GM12891 (cell line): Measurements from ENCODE around the gene BCAN.

ENCODE experiments used
- DNase-seq: peaks from one replicate; pipeline ENCODE4 v3.0.0; 2011; ENCODE audit warnings: low spot score; ENCODE audit not compliant: insufficient read length
- FAIRE-seq: peaks from 2 replicates; lab custom pipeline; 2011; peaks lifted over from hg19 to GRCh38; lab: Jason Lieb, UNC
- PAX5 ChIP-seq: IDR thresholded peaks from 2 replicates; pipeline ENCODE4 v1.6.1; 2011; ENCODE audit warnings: low read length, moderate library complexity, mild to moderate bottlenecking; ENCODE audit not compliant: insufficient read depth, severe bottlenecking
- POLR2A ChIP-seq: IDR thresholded peaks from 2 replicates; pipeline ENCODE4 v1.6.1; 2011; ENCODE audit warnings: low read depth, low read length, control low read depth
- POLR2AphosphoS5 ChIP-seq: IDR thresholded peaks from 2 replicates; pipeline ENCODE4 v1.6.1; 2011; ENCODE audit warnings: low read depth, low read length, control low read depth
- POU2F2 ChIP-seq: IDR thresholded peaks from 2 replicates; pipeline ENCODE4 v1.6.1; 2011; ENCODE audit warnings: low read depth, mild to moderate bottlenecking, control low read depth, low read length, moderate library complexity
- SPI1 ChIP-seq: IDR thresholded peaks from 2 replicates; pipeline ENCODE4 v1.6.1; 2011; ENCODE audit warnings: low read depth, low read length, control low read depth
- TAF1 ChIP-seq: IDR thresholded peaks from 2 replicates; pipeline ENCODE4 v1.6.1; 2011; ENCODE audit warnings: low read depth, low read length, control low read depth

Gene BCAN

DNA sequence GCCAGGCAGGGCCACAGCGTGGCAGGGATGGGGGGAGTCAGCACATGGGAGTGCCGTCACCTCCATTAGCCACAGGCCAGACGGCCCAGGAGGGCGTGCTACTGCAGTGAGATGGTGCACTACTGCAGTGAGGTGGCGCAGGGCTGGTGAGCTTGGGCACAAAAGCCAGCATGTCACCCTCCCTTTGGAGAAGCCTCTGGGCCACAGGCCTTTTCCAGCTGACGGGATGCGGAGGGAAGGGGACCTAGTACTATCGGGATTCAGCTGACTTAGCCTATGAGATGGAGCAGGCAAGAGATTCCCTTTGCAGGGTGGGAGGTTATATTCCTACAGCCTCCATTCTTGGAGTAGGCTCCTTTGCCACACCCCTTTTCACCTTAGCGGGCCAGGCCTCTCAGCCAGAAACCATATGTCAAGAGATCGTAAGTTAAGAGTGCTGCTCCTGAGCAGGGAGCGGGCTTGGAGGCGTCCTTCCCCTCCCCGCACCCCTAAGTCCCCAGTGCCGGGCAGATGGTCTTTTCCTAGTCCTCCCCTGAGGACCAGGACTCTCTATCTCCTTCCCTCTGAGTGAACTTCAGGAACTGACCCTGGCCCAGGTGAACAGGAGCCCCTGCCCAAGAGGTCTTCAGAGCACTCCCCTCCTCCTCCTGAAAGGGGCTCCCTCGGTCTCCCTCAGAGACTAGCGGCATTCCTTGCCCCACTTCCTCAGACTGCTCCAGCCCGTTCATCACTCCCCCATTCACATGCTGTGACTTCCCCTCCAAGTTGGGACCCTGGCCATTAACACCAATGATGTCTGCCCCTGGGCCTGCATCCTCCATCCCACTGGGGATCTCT lies 27.1 kb downstream of the BCAN start:
- no peak for FAIRE-seq
- no peak for DNase-seq
- no peak for TF ChIP-seq POU2F2
- TF ChIP-seq PAX5, result no peak
- no peak for TF ChIP-seq TAF1
- TF ChIP-seq SPI1, result no peak
- TF ChIP-seq POLR2A, result no peak
- TF ChIP-seq POLR2AphosphoS5, result no peak

DNA sequence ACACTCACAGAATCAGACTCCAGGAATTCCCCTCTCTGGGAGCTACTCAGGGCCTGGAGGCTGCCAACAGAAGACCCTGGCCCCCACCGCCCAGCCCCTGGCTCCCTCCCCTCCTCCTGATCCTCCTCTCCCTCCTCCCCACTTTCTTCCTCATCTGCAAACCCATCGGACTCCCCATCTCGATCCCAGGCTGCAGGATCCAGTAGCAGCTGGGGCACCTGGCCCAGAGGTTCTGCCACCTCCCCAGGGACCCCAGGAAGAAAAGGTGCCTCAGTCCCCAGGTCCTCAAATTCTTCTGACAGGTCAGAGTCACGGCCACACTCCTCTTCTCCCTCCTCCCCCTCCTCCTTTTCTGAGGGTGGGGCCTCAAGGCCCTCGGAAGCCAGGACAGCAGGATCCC lies 27.9 kb downstream of the BCAN start:
- FAIRE-seq (no peak), DNase-seq (no peak)
- TF ChIP-seq POU2F2, result no peak
- no peak for TF ChIP-seq POLR2A
- TF ChIP-seq SPI1, result no peak
- TF ChIP-seq PAX5, result no peak
- TF ChIP-seq POLR2AphosphoS5, result no peak
- TF ChIP-seq TAF1, result no peak

DNA sequence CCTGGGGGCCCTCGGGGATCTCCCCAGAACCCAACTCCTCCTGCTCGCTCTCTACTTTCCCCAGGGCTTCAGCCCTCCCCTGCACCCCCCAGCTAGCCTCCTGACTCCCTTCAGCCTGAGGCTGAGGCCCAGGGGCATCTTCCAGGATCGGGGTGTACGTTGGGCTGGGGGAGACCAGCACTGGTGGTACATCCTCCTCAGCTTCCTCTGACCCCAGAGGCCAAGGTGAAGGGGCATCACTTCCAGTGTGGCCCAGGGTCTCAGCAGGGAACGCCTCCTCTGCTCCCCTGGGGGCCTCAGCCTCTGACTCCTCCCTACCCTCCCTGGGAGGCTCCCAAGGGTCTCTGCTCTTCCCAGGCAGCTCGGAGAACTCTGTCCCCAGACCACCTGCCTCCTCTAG lies 28.4 kb downstream of the BCAN start:
- no peak for DNase-seq
- no peak for FAIRE-seq
- no peak for TF ChIP-seq POLR2A
- no peak for TF ChIP-seq TAF1
- TF ChIP-seq PAX5, result no peak
- TF ChIP-seq POLR2AphosphoS5, result no peak
- no peak for TF ChIP-seq SPI1
- no peak for TF ChIP-seq POU2F2

DNA sequence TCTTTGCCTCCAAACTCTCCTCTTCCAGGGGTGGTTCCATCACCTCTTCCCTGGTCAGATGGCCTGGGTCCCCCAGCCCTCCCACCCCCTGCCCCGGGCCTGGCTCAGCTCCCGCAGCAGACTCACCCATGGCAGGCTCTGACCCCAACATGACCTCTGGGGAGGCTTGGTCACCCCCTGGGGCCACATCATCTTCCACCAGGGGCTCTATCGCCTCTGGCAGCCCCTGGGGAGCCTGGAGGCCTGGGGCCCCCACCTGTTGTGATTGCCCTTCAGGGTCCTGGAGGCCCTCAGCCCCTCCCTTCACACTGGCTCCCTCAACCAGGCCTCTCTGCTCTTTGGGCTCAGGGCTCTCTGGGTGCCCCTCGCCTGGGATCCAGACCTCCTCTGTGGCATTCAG lies 28.9 kb downstream of the BCAN start:
- DNase-seq (no peak), FAIRE-seq (no peak)
- TF ChIP-seq PAX5 (no peak), POLR2A (no peak), POU2F2 (no peak), POLR2AphosphoS5 (no peak), TAF1 (no peak), SPI1 (no peak)

GRCh38 chr1:156671804-156672203 lies 29.9 kb downstream of the BCAN start:
- no peak for FAIRE-seq
- TF ChIP-seq SPI1, result no peak
- DNase-seq, result no peak

GRCh38 chr1:156673387-156674121 lies 31.6 kb downstream of the BCAN start:
- FAIRE-seq (no peak), DNase-seq (no peak)
- TF ChIP-seq POLR2AphosphoS5 (no peak), POU2F2 (no peak), POLR2A (no peak)

- DNase-seq (no peak), FAIRE-seq (no peak)
- TF ChIP-seq POU2F2 (no peak), PAX5 (no peak), POLR2AphosphoS5 (no peak), SPI1 (no peak), TAF1 (no peak), POLR2A (no peak)
Measured at GRCh38 chr1:156675210-156676113, 33.5 kb downstream of the BCAN start.

- FAIRE-seq (no peak), DNase-seq (no peak)
- TF ChIP-seq TAF1 (no peak), POLR2AphosphoS5 (no peak), PAX5 (no peak), POU2F2 (no peak), SPI1 (no peak), POLR2A (no peak)
Measured at GRCh38 chr1:156676114-156676819, 34.4 kb downstream of the BCAN start.

DNA sequence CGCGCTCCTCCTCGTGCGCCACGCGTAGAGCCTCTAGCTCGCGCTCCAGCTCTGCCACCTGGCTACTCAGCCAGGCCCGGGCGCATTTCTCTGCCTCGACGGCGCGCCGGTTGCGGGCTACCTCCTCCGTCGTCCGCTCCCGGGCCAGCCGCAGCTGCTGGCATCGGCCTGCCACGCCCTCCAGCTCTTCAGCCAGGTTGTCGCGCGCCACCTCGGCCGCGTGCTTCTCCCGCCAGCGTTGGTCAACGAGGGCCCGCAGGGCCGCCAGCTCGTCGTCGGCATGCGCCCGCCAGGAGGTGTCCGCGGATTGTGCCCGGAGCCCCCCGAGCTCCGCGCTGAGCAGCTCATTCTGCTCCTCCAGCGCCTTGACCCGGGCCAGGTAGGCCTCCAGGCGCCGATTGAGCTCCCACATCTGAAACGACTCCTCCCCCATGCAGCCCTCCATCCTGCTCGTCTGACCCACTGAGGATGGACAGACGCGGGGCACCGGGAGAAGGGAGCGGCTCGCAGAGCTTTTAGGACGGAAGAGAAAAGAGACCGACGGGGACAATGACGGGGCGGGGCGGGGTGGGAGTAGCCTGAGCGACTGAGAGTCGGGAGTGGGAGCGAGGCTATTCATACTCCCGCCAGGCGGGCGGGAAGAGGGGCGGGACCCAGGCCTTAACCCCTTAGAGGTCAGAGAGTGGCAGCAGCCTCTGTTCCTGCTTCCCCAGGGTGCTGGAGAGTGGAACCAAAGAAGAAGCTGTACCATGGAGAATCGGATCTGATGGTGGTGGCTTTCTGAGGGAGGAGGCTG lies 35.1 kb downstream of the BCAN start, which contains the start of gene NES:
Gene NES (minus strand): TSS at position 588 of the 796 bp plus-strand sequence. CDS start 143 bp downstream, at position 445.
- TF ChIP-seq PAX5 (no peak), SPI1 (no peak), POU2F2 (no peak), TAF1 (no peak), POLR2A (no peak), POLR2AphosphoS5 (no peak)
- DNase-seq (no peak), FAIRE-seq (no peak)
